GM18526 (cell line): ENCODE data around the gene MMP24OS.
A peak's percentile ranks its signal among the peaks of the same experiment; 100 is the strongest.

ENCODE experiments used
- POLR2A ChIP-seq: IDR thresholded peaks from 3 replicates; pipeline ENCODE4 v1.6.1; 2011; ENCODE audit not compliant: insufficient read length; ENCODE audit errors: extremely low read depth

The MMP24OS gene

DNA sequence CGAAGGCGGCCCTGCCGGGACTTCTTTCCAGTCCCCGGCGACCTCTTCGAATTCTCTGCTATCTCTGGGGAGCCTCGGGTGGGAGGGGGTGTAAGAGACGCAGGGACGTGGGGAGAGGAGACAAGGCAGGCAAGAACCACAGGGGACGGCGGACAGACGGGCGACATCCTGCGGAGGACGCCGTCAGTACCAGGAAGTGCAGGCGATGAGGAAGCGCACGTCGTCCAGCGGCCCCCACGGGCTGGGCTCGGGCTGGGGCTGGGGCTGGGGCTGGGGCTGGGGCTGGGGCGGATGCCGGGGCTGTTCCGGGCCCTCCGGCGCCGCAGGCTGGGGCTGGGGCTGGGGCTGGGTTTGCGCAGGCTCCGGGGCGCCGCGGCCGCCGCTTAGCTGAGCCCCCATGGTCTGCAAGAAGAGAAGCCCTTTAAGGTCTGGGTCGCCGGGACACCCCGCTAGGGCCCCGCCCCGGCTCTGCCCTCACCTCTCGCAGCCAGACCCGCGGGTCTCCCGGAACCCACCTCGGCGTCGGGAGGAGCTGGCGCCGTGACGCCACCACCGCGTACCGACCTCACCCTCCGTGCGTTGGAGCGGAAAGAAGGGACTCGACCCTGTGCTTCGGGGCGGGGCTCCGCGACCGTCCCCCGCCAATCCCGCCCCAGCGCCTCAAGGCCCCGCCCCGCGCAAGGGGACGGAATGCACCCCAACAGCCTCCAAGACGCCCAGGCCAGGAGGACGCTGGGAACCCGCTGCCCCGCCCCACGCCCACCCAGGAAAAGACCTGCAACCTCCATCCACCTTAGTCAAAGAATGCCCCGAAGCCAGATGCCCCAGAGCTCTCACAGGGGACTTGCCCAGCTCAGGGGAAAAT is at the start of gene MMP24OS:
MMP24OS (minus strand) TSS at position 592 of the 865 bp plus-strand sequence; CDS start at position 399, 193 bp downstream.
- TF ChIP-seq POLR2A, result peak; percentile 84

DNA sequence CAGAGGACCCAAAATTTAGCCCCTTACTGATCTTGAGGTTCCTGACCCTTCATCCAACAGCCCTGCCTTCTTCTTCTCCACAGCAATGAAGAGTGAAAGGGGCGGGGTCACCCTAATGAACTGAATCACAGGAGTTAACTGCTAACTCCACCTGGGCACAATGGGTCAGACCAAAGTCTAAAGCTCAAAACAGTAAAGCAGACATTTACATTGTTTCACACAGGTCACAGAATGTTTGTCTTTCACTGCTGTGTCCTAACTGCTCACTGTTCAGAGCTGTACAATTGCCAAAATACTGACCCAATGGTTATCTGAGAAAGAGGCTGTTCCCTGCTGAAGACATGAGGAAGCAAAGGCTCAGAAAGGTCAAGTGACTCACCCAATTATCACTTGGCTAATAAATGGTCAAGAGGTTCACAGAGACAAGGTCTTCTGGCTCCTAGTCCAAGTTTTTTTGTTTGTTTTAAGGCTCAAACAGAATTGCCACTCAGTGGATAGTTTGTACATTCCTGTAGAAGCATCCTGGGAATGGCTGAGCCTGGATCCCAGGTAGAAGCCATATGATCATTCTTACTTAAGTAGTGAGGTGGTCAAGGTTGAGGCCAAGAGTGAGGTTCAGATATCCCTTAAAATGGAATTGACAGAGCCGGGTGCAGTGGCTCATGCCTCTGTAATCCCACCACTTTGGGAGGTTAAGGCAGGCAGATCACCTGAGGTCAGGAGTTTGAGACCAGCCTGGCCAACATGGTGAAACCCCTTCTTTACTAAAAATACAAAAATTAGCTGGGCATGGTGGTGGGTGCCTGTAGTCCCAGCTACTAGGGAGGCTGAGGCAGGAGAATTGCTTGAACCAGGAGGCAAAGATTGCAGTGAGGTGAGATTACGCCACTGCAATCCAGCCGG is 49.4 kb upstream of the MMP24OS start:
- TF ChIP-seq POLR2A, result no peak

DNA sequence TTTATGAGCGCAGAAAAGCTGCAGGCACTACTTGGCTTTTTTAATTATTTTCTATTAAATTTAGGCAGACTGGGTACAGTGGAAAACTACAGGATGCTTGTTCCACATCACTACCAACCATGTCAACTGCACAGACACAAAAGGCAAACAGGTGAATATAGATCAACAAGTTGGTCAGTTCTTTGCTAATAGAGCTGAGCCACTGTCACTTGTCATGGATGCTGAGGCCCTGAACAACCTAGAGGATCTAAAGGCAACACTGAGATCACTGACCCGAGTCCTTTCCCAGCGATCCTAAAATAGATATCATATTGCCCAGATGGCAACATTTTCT is 48.8 kb upstream of the MMP24OS start:
- no peak for TF ChIP-seq POLR2A

DNA sequence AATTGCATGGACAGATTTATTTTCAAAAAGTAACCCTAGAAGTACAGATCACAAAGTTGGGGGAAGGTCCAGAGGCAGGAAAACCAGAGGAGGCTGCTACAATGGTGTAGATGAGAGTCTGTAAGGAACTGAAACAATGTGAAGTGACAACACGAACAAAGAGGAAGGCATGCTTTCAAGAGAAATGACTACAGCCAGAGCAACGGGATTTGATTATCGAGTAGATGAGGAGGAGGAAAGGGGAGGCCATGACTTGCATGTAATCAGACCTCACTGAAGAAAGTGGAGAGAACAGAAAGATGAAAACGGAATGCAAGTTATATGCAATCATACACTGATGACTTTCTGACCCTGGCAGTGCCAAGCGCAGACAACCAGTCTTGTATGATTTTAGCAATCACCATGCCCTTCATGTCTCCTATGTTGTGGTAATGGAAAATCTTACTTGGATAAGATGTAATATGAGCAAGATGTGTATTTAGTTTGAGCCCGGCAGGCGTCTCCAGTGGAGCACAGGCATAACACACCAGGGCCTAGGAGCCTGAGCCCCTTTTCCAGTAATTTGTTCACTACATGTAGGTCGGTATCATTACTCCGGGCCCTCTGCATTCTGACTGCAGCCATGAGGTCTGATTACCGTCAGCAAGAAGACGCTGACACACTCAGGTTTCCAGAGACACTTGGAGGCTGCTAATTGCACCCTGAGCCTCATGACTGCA is 48.3 kb upstream of the MMP24OS start:
- no peak for TF ChIP-seq POLR2A

DNA sequence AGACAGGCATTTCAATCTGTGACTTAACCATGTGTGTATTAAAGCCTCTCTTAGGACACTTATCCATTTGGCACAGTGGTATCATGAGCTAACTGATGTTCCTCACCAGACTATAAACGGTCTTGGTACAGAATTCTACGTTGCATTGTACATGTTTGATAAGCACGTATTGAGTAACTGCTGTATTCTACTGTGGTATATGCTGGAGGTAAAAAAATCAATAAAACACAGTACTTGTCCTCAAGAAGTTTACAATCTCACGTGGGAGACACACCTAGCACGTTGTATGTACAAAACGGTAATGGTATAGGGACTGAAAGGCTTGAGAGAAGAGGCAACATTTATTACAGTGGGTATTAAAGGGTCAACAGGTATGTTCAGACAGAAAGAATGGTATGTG is 47.5 kb upstream of the MMP24OS start:
- no peak for TF ChIP-seq POLR2A

DNA sequence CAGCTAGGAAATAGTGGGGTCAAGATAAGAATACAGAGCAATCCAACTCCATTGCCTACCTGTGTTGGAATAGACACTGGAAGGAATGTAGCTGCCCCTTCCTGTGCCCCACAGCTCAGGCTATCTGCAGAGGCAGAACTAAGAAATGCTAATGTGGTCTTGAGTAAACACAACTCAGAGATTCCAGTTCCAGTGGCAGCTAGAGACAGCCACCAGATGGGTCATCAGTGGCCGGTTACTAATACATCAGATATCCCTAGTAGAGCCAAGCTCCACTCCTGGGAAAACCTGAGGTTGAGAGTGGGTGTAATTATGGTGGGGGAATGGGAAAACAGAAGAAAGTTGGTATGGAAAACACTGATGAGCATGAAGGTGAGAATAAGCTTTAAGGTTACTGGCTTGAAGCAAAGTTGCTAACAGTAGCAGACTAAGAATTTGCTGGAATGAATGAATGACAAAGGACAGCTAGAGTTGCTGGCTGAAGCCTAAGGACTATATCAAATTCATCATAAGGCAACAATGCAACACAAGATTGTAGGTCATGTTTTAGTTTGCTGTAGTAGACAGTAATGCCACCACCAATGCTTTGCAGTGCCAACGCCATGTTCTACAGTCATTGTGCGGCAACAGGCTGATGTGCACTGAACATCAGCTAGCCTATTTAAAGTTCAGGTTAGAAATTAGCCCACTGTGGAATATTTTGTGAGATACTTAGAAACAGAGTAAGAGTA is 42.6 kb upstream of the MMP24OS start:
- TF ChIP-seq POLR2A, result no peak

DNA sequence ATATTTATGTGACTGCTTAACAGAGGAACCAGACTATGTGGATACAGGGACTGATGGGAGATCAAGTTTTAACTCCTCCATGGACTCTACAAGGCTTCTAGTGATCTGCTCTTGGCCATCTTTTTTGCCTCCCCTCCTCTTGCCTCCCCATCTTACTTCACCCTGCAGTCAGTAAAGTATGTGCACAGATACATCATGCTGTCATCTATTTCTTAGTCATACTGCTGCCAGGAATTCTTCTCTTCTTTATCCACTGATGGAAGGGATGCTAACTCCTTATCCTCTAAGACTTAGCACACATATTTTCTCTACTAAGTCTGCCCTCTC is 41.9 kb upstream of the MMP24OS start:
- TF ChIP-seq POLR2A, result no peak

DNA sequence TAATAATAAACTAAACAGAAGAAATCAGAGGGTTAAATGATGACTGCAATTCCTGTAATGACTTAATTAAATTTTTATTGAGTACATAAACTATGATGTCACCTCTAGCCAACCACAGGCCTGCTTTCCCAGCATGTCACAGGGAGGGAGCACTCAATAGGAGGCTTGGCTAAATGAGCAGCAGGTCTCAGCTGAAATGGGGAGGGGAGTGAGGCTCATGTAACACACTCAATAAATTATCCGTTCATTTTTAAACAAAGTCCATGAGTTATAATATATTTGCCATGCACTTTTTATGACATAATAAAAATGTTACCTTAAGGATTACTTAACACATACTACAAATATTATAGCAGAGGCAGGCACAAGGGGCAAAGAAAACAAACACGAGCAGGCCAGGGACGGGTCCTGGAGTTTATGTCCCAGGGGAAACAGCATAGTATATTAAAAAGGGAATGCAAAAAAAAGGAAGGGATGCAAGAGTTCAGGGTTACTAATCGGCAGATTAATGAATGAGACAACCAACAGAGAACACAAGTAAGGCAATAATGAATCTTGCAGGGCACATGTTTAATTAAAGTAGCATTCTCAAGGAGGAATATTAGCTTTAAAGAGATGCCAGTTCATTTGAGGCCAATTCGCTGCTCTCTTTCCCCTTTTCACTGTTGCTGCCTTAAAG is 41.4 kb upstream of the MMP24OS start:
- no peak for TF ChIP-seq POLR2A

DNA sequence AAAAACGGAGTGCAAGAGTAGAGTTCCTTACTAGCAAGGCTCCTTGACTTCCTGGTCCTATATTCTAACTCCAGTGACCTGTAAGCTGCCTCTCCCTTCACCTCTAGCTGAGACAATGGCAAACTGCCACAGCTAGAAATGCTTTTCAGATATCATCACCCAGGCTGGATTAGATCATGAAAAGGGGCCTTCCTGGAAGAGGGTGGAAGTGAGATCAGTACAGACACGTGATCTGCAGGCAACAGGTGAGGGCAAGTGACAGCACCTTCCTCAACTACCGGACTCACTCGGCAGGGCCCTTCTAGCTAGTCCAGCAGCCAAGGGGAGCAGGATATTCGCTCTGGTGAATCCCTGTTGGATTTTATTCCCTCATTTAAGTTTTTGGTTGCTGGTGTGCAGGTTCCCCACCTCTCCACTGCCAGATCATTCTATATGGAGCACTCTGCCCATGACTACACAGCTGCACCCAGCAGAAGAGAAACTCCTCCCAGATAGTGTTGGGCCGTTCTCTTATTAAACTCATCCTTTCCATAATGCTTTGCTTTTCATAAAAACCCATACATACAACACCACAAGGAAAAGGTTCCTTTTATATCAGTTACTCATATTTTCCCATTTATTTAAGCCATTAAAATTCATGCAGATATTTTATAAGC is 40.7 kb upstream of the MMP24OS start:
- no peak for TF ChIP-seq POLR2A

DNA sequence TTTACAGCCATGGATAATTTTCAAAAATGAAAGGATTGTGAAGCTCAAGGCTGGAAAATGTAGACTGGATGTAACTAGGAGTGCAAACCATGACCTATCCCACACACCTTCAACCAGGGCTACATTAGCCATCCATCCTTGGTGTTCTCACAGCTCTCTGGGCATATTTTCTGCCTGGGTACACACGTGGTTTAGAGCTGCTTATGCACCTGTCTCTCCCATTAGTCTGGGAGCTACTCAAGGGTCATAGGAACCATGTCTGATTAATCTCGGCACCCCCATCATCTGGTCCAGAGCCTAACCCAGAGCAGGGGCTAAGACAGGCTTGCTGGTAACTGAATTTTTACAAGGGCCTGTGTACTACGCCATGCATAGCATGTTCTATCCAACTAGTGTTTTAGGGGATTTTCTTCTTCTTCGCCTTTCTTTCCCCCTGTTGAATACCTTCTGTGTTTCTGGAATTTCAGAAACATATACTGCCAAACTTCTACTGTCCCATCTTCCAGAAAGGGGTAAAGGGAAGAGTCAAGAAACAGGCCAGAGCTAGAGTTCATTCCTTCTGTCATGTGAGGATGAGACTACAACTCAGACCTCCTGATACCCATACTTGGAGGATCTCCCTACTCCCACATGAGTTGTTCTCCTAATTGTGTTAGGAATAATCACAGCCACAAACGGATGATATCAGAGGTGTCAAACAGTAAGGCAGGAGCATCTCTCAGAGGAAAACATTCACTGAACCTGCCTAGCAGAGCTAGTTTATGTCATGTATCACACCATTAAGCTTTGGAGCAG is 39.7 kb upstream of the MMP24OS start:
- no peak for TF ChIP-seq POLR2A

DNA sequence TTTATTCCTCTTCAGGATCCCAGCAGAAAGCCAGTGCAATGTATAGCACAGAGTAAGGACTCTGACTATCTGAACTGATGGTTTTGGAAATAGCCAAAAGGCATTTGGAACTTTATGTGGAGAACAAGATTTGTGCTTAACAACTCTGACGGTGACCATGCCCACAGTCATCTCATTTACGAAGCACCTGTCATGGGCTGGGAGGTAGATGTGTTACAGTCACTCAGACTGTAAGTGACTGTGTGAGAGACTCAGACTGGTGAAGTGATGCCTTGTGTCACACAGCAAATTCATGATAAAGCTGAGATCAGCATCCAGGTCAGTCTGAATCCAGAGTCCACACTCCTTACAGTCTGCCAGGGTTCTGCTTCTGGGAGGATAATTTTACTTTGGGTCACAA is 38.2 kb upstream of the MMP24OS start:
- no peak for TF ChIP-seq POLR2A

DNA sequence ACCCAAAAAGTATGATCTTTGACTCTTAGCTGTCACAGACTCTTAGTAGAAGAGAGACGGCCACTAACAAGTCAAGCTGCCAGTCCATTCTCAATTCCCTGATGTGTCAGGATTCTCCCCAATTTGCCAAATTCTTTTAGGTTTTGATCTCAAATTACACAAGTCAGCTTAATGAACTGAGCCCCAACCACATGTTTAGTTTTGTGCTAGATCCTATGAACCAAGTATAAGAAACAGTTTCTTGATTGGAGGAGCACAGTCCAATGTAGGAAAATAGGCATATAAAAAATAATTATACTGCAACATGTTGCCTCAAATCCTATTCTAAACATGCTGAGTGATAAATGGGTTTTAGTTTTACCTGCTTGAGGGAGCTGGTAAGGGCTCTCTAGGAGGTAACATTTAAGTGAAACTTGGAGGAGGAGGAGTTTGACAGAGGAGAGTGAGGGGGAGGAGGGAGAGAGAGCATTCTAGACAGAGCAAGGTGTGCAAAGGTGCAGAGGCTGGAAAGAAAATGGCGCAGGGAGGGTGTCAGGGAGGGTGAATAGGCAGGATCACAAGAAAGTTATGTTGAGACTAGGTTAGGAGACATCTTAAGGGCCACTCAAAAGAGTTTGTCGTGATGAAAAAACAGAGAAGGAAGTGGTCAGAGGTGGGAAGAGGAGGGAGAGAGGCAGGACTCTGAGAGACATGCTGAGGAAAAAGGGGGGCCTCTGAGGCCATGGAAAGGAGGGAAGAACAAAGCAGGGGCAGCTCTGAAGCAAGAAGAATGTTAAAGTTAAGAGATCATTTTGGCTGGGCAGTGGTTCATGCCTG is 37.1 kb upstream of the MMP24OS start:
- no peak for TF ChIP-seq POLR2A

DNA sequence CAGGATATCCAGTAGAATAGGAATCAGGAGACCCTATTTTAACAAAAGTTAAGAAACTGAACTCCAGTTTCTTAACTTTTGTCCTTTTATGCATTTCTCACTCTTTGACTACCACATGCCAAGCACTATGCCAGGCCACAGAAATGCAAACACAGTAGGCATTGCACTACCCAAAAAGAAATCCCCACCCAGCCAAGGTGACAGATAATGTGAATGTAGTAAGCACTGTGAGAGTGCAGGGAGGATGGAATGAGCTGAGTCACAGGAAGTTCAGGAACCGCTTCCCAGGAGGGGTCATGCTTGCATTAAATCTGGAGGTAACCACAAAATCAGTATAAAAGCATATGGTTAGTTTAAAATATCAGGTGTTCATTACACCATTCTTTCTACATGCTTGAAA is 34.4 kb upstream of the MMP24OS start:
- TF ChIP-seq POLR2A, result no peak

DNA sequence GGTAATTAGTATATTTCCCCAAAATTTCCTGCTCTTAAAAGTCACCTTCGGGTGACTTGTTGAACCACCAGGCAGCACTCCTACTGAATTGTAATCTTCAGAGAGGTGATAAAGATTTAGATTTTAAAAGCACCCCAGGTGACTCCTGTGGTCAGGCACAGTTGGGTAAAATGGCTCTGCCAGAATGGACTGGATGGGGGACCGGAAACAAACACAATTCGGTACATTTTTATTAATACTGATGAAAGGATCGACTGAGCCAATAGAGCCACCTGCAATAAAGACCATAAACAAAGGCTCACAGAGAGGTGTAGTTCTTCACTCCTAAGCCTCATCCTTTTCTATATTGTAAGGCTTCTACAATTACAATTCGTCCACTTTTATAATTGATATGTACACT is 33.9 kb upstream of the MMP24OS start:
- TF ChIP-seq POLR2A, result no peak
